ENCODE results near the gene NUMA1.

NUMA1 gene

DNA sequence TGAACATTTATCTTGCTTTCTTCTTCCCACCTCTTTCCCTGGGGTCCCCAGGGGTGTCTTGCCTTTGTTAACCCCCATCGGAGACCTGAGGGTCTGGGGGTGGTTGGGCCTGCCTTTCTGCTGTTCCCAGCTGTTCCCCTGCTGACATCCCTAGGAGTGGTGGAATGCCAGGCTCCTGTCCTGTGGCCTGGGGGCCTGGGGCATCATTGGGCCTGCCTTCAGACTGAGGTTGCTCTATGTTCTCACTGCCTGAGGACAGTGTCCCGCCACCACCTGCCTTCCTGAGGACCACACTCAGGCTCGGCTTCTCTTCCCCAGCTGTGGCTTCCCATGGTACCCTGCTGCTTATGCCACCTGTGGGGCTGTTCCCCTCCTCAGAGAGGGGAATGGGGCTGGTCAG lies 82.7 kb downstream of the NUMA1 start:
- in situ Hi-C loops (cut with HindIII; ENCODE audit: low sequenced_read_pairs), result no loop called here
- no peak for DNase-seq (ENCODE audit: low read depth, low spot score)
- TF ChIP-seq, protein P1, sequence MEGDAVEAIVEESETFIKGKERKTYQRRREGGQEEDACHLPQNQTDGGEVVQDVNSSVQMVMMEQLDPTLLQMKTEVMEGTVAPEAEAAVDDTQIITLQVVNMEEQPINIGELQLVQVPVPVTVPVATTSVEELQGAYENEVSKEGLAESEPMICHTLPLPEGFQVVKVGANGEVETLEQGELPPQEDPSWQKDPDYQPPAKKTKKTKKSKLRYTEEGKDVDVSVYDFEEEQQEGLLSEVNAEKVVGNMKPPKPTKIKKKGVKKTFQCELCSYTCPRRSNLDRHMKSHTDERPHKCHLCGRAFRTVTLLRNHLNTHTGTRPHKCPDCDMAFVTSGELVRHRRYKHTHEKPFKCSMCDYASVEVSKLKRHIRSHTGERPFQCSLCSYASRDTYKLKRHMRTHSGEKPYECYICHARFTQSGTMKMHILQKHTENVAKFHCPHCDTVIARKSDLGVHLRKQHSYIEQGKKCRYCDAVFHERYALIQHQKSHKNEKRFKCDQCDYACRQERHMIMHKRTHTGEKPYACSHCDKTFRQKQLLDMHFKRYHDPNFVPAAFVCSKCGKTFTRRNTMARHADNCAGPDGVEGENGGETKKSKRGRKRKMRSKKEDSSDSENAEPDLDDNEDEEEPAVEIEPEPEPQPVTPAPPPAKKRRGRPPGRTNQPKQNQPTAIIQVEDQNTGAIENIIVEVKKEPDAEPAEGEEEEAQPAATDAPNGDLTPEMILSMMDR (IDR thresholded peaks at IDR 0.05; ENCODE audit: low read depth, low read length), result no peak

GRCh38 chr11:71996946-71997345 lies 83.4 kb downstream of the NUMA1 start:
- no peak for DNase-seq (ENCODE audit: low read depth, low spot score)
- no peak overlapping the region for H3K4me3 ChIP-seq (ENCODE audit: low read depth, low read length)
- in situ Hi-C loops (cut with HindIII; ENCODE audit: low sequenced_read_pairs), result no loop called here
- TF ChIP-seq, protein P1 (IDR thresholded peaks at IDR 0.05; ENCODE audit: low read depth, low read length), result no peak

More for the DNA sequence above, 82.7 kb downstream of the NUMA1 start:
- H3K4me3 ChIP-seq (ENCODE audit: low read depth, low read length), result no peak overlapping the region

DNA sequence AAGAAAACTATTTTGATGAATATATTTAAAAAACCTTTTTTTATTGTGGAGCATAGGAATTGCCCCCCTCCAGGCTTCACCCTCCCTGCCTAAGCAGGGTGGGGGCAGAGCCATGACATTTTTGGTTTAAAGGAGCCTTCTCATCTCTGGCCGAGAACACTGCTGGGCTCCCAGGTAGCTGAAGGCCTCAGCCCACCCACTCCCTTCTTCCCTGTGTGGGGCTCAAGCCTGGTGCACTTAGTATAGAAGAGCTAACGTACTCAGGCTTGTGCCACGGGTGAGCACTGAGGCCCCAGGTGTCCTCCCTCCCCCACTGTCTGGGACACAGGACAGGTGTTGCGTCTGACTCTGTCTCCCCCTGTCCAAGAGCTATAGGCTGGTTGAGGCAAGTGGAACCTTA lies 83.8 kb downstream of the NUMA1 start:
- H3K4me3 ChIP-seq (ENCODE audit: low read depth, low read length), result no peak overlapping the region
- TF ChIP-seq, protein P1 (IDR thresholded peaks at IDR 0.05; ENCODE audit: low read depth, low read length), result no peak
- no peak for DNase-seq (ENCODE audit: low read depth, low spot score)
- in situ Hi-C loops (cut with HindIII; ENCODE audit: low sequenced_read_pairs), result no loop called here

GRCh38 chr11:71995726-71996291 lies 84.5 kb downstream of the NUMA1 start:
- no peak overlapping the region for H3K4me3 ChIP-seq (ENCODE audit: low read depth, low read length)
- no peak for DNase-seq (ENCODE audit: low read depth, low spot score)
- in situ Hi-C loops (cut with HindIII; ENCODE audit: low sequenced_read_pairs), result no loop called here
- TF ChIP-seq, protein P1 (IDR thresholded peaks at IDR 0.05; ENCODE audit: low read depth, low read length), result no peak

DNA sequence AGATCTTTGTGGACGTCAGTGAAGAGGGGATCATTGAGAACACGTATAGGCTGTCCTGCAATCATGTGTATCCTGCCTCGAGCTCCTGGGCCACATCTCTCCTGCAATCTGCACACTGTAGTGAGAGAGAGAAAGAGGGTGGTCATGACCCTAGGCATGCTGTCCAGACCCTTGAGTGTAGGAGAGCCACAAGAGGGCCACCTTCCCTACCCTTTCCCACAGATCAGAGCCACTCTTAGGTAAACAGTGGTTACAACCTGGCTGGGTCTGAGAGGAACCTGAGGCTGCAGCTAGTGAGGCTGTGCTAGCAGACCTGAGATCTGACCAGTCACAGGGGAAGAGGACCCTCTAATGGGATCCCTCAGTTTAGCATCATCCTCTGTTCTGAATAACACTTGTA lies 85.6 kb downstream of the NUMA1 start:
- no peak for DNase-seq (ENCODE audit: low read depth, low spot score)
- H3K4me3 ChIP-seq (ENCODE audit: low read depth, low read length), result no peak overlapping the region
- in situ Hi-C loops (cut with HindIII; ENCODE audit: low sequenced_read_pairs), result no loop called here
- TF ChIP-seq, protein P1 (IDR thresholded peaks at IDR 0.05; ENCODE audit: low read depth, low read length), result no peak

DNA sequence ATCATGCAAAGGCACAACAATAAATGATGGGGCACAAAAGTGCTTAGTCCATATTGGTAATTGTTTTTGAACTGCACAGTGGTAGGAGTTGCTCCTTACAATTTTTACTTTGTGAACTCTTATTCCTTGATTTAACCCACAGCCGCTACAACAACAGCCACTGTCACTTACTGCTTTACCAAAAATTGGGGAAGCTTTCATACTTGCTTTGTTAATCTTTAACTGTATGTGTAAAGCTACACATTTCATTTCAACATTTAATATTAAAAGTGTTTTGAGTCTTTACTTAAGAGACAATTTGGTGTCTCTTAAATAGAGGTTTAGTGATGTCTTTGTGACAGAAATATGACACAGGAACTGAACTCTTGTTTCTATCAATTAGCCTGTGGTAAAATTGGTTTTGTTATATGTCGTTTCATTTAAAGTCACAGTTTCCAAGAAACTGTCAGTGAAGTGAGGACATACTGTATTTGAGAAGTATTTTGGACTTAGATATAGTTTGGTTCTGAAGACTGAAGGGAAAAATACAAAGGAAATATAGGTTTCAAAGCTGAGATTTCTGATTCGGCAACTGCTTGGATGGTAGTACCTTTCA lies 88.1 kb downstream of the NUMA1 start:
- H3K4me3 ChIP-seq (ENCODE audit: low read depth, low read length), result no peak overlapping the region
- no peak for DNase-seq (ENCODE audit: low read depth, low spot score)
- in situ Hi-C loops (cut with HindIII; ENCODE audit: low sequenced_read_pairs), result no loop called here
- TF ChIP-seq, protein P1 (IDR thresholded peaks at IDR 0.05; ENCODE audit: low read depth, low read length), result no peak
